ENCODE results near the gene TMEM107.

DNA sequence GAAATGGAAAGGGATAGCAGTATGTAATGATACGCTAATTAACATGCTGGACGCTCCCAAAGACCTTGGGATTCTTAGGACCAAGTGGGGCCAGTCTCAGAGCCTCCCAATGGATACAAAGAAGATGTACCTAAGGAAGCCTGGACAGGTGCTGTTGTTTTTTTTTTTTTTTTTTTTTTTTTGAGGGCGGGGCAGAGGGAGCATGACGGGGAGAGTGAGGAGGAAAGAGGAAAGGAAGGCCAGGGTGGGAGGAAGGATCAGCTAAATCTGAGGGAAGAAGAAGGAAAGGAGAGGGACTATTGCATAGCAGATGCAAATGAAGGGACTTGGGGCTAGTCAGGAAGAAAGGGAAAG, 16.0 kb downstream of the TMEM107 start:
- TF ChIP-seq SUZ12 (IDR thresholded peaks at IDR 0.05; ENCODE audit: extremely low read depth, insufficient read depth, insufficient read length) (no peak), ZNF274 (IDR thresholded peaks at IDR 0.05; ENCODE audit: low read depth, low read length) (no peak)

Measured in NT2/D1 (cell line).